Measurements from ENCODE around the gene FOXD2. TPM values are rescaled to one million over a fixed set of nuclear protein-coding genes. Genes with fewer than 3 reads are reported as not detected.

The FOXD2 gene
- total and polyA plus RNA-seq, 2 of the 4 experiments (the other 2 are of a cell fraction), result under 0.01 to 0.03 TPM

DNA sequence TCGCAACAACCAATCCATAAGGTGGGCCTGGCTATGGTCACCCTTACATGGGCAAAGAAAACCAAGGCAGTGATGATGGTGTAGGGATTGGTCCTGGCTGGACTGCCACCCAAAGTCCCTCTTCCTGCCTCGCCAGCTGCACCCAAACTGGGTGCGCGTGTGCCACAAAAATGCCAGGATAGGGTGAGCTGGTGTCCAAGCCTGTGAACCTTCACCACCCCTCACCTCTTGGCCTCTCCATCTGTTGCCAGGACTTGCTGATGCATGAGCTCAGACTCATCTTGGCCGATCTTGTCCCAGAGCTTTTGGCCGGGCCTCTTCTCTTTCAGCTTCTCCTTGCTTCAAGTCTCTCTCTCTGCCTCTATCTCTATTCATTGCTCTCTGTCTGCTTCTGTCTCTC, 41.8 kb downstream of the FOXD2 start:
- Histone ChIP-seq H3K4ac (ENCODE audit: low read depth, low read length) (no peak overlapping the region), H3K9ac (ENCODE audit: low read depth, low read length) (no peak overlapping the region), H3K4me2 (ENCODE audit: low read depth, low read length) (no peak overlapping the region), H4K91ac (ENCODE audit: insufficient read depth, low read depth, low read length) (no peak overlapping the region), H3K36me3 (ENCODE audit: control insufficient read depth, insufficient read depth, low read length) (no peaks in the 10 kb centered on the region), H2AFZ (replicated peaks; ENCODE audit: low read length, poor library complexity) (no peak overlapping the region), H3K23ac (ENCODE audit: low read depth, low read length) (no peak overlapping the region), H4K20me1 (ENCODE audit: insufficient read depth, low read length) (no peaks in the 10 kb centered on the region), H4K8ac (ENCODE audit: low read depth in 2 of 2, low read length in 2 of 2) (no peak overlapping the region), H4K5ac (ENCODE audit: low read depth, low read length) (no peak overlapping the region), H3K9me1 (ENCODE audit: insufficient read depth, low read length) (no peaks in the 10 kb centered on the region), H3K4me1 (ENCODE audit: control insufficient read depth, insufficient read depth, low read length) (no peaks in the 10 kb centered on the region), H3K4me3 (ENCODE audit: insufficient read depth, low read depth, low read length) (no peak overlapping the region), H2BK15ac (ENCODE audit: low read depth, low read length) (no peak overlapping the region), H3K18ac (ENCODE audit: low read depth, low read length) (no peak overlapping the region), H3K27me3 (ENCODE audit: control insufficient read depth, insufficient read depth, low read length) (no peaks in the 10 kb centered on the region; the same call in 1 of the 2 replicates), H3K14ac (replicated peaks; ENCODE audit: low read depth, low read length) (no peak overlapping the region), H3K9me3 (ENCODE audit: control insufficient read depth, insufficient read depth, low read length) (no peaks in the 10 kb centered on the region), H2BK5ac (ENCODE audit: low read depth, low read length, poor library complexity, severe bottlenecking) (no peak overlapping the region), H2BK20ac (ENCODE audit: low read depth, low read length) (no peak overlapping the region), H3K79me1 (ENCODE audit: low read depth in 1 of 2, low read length in 2 of 2) (no peaks in the 10 kb centered on the region), H2AK5ac (ENCODE audit: low read depth, low read length) (no peak overlapping the region), H2BK120ac (ENCODE audit: low read depth, low read length) (no peak overlapping the region), H2AK9ac (replicated peaks; ENCODE audit: low read depth, low read length, poor library complexity) (no peak overlapping the region), H3K56ac (ENCODE audit: extremely low read depth, insufficient read depth, low read length) (no peak overlapping the region), H3K27ac (ENCODE audit: insufficient read depth, low read length) (no peak overlapping the region)
- 53% methylated on average over 2 of the region's 6 CpGs; no CpG with 5 or more reads in 1 of the 2 experiments for WGBS, 2 experiments (ENCODE audit: extremely low coverage in 2 of 2, insufficient read length in 1 of 2)
- POLR2A ChIA-PET (ENCODE audit: unreplicated experiment), result no interaction called here
- no TSS peak for BruUV-seq (replicated peaks)
- intact Hi-C loops (cut with micrococcal nuclease), result no loop called here
- dilution Hi-C loops (cut with HindIII; ENCODE audit: low sequenced_read_pairs, unreplicated experiment), result no loop called here
- no peak for TF ChIP-seq MXI1 (IDR thresholded peaks at IDR 0.05; ENCODE audit: borderline replicate concordance, low read depth, low read length)
- no peak for TF ChIP-seq MAZ (IDR thresholded peaks at IDR 0.05; ENCODE audit: borderline replicate concordance, low read depth, low read length)
- no peak for TF ChIP-seq BHLHE40 (IDR thresholded peaks at IDR 0.05; ENCODE audit: low read depth, low read length)
- no peak for TF ChIP-seq SMC3 (IDR thresholded peaks at IDR 0.05; ENCODE audit: low read depth, low read length)
- TF ChIP-seq FOS (IDR thresholded peaks at IDR 0.05; ENCODE audit: low read depth, low read length), result no peak
- no peak for TF ChIP-seq CHD1 (IDR thresholded peaks at IDR 0.05; ENCODE audit: low read depth, low read length)
- TF ChIP-seq RCOR1 (IDR thresholded peaks at IDR 0.05; ENCODE audit: insufficient replicate concordance, low read length), result no peak
- TF ChIP-seq, protein P1, sequence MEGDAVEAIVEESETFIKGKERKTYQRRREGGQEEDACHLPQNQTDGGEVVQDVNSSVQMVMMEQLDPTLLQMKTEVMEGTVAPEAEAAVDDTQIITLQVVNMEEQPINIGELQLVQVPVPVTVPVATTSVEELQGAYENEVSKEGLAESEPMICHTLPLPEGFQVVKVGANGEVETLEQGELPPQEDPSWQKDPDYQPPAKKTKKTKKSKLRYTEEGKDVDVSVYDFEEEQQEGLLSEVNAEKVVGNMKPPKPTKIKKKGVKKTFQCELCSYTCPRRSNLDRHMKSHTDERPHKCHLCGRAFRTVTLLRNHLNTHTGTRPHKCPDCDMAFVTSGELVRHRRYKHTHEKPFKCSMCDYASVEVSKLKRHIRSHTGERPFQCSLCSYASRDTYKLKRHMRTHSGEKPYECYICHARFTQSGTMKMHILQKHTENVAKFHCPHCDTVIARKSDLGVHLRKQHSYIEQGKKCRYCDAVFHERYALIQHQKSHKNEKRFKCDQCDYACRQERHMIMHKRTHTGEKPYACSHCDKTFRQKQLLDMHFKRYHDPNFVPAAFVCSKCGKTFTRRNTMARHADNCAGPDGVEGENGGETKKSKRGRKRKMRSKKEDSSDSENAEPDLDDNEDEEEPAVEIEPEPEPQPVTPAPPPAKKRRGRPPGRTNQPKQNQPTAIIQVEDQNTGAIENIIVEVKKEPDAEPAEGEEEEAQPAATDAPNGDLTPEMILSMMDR (conservative IDR thresholded peaks at IDR 0.05; ENCODE audit: low read depth, low read length), result no peak
- TF ChIP-seq RFX5 (IDR thresholded peaks at IDR 0.05; ENCODE audit: low read depth, low read length), result no peak
- TF ChIP-seq, protein P2, sequence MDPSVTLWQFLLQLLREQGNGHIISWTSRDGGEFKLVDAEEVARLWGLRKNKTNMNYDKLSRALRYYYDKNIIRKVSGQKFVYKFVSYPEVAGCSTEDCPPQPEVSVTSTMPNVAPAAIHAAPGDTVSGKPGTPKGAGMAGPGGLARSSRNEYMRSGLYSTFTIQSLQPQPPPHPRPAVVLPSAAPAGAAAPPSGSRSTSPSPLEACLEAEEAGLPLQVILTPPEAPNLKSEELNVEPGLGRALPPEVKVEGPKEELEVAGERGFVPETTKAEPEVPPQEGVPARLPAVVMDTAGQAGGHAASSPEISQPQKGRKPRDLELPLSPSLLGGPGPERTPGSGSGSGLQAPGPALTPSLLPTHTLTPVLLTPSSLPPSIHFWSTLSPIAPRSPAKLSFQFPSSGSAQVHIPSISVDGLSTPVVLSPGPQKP (IDR thresholded peaks at IDR 0.05; ENCODE audit: borderline replicate concordance, low read depth, low read length), result no peak
- TF ChIP-seq MAFK (IDR thresholded peaks at IDR 0.05; ENCODE audit: low read depth, low read length), result no peak
- no peak for TF ChIP-seq CEBPB (IDR thresholded peaks at IDR 0.05; ENCODE audit: low read depth, low read length)
- no peak for TF ChIP-seq RAD21 (IDR thresholded peaks at IDR 0.05; ENCODE audit: low read length)
- TF ChIP-seq NFE2L2 (IDR thresholded peaks at IDR 0.05; ENCODE audit: low read depth, low read length), result no peak
- no peak for TF ChIP-seq POLR2A (IDR thresholded peaks at IDR 0.05; ENCODE audit: low read depth, low read length)
- TF ChIP-seq, protein P3, sequence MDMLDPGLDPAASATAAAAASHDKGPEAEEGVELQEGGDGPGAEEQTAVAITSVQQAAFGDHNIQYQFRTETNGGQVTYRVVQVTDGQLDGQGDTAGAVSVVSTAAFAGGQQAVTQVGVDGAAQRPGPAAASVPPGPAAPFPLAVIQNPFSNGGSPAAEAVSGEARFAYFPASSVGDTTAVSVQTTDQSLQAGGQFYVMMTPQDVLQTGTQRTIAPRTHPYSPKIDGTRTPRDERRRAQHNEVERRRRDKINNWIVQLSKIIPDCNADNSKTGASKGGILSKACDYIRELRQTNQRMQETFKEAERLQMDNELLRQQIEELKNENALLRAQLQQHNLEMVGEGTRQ (IDR thresholded peaks at IDR 0.05; ENCODE audit: low read depth, low read length), result no peak
- in situ Hi-C loops (cut with MboI; ENCODE audit: low sequenced_read_pairs), result no loop called here
- ATAC-seq (ENCODE audit: low read depth) (no peak), DNase-seq (no peak)
- CTCF ChIA-PET, result no interaction called here

All from IMR-90 (cell line).